EL (cell line): Measurements from ENCODE around the gene CLASP1.
"Not testable (repeated sequence)": the region's sequence is repeated elsewhere in the genome, so short reads cannot be mapped to it uniquely, and the experiment has no call there.

Experiments used
- DNase-seq: peaks from one replicate; pipeline ENCODE4 v3.0.0-alpha.2; 2016

CLASP1 gene

DNA sequence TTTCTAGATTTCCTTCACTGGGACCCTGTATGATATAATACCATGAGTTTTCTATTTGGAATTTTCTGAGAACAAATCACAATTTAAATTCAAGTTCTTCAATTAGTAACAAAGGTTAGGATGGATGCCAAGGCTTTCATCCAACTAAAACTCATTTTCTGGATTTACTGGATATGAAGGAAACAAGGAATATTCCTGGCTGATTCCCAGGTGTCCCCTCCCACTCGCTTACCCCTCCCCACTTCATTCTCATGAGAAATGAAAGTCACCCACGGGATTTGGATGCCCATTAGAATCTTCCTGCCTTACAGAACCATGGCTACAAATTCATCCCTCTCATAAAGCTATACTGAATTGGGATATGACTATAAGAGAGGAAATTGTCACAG lies 78.6 kb downstream of the CLASP1 start:
- DNase-seq, result no peak

GRCh38 chr2:121570036-121570666 lies 79.1 kb downstream of the CLASP1 start:
- DNase-seq, result no peak

DNA sequence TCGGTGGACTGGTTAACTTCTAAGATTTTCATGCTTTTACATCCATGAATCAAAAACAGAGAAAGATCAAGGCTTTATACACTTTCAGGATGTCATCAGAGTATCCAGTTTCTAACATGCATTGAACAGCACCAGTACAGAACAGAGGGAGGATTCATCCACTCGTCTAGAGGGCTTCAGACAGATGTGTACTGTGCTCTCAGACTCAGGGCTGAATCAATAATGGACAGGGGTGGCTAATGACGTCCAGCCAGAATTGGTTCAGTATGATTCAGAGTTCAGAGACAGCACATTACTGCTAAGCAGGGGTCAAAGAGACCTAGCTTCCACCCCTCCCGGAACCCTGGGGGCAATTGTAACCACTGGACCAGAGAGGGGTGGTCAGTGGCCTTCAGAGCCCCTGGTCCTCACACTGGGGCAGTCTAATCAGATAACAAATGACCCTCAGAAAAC lies 81.3 kb downstream of the CLASP1 start:
- DNase-seq, result peak; percentile 15

- DNase-seq, result no peak
Observed at GRCh38 chr2:121567452-121567851, 81.8 kb downstream of the CLASP1 start.

GRCh38 chr2:121565389-121566250 lies 83.6 kb downstream of the CLASP1 start:
- DNase-seq, result no peak

GRCh38 chr2:121564905-121565304 lies 84.4 kb downstream of the CLASP1 start:
- DNase-seq, result no peak

GRCh38 chr2:121563754-121564153 lies 85.5 kb downstream of the CLASP1 start:
- DNase-seq, result not testable (repeated sequence)

DNA sequence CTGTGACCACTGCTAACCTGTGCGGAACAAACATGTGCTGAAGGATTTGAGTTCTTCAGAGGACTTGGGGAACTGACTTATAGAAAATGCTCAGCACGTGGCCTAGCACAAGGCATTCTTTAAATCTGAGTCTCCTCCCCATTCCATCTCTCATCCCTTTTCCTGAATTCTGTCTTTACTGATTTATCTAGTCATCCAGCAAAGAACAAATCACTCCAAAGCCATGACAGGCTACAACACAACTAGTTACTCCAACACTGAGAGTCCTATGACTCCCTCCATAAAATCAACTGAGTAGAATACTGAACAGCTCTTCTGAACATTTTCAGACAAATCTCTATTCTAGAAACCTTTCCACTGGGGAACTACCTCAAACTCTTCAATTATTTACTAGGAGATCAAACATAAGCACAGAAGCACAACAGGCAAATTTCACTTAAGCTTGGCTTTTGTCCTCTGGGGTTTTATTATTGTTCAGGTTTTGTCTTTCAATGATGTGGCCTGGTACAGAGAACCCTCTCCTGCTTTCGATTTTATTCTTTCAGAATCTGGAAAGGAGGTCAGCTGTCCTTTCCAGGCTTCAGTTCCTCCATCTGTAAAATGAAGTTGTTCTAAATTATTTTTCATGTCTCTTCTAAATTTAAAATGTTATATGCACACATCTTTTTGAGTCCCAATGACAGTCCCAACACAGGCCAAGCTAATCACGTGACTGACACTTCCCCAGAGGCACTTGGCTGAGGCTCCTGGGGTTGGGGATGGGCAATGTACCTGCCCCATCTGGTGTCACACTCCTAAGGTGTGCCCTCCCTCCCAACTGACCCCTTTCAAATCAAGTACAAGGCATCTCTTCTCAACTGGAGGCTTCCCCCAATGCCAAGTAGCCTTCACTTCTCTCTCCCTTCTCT lies 86.7 kb downstream of the CLASP1 start:
- peak; percentile 23 for DNase-seq

GRCh38 chr2:121561617-121562268 lies 87.5 kb downstream of the CLASP1 start:
- peak; percentile 77 for DNase-seq

GRCh38 chr2:121558329-121558728 lies 90.9 kb downstream of the CLASP1 start:
- no peak for DNase-seq

- DNase-seq, result no peak
Observed at GRCh38 chr2:121555008-121555407, 94.3 kb downstream of the CLASP1 start.

DNA sequence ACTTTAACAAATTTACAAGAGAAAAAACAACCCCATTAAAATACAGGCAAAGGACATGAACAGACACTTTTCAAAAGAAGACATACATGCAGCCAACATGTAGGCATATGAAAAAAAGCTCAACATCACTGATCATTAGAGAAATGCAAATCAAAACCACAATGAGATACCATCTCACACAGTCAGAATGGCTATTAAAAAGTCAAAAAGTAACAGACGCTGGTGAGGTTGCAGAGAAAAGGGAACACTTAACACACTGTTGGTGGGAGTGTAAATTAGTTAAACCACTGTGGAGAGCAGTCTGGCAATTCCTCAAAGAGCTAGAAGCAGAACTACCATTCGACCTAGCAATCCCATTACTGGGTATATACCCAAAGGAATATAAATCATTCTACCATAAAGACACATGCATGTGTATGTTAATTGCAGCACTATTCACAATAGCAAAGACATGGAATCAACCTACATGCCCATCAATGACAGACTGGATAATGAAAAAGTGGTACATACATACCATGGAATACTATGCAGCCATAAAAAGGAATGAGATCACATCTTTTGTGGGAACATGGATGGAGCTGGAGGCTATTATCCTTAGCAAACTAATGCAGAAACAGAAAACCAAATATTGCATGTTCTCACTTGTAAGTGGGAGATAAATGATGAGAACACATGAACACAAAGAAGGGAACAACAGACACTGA lies 96.6 kb downstream of the CLASP1 start:
- not testable (repeated sequence) for DNase-seq

DNA sequence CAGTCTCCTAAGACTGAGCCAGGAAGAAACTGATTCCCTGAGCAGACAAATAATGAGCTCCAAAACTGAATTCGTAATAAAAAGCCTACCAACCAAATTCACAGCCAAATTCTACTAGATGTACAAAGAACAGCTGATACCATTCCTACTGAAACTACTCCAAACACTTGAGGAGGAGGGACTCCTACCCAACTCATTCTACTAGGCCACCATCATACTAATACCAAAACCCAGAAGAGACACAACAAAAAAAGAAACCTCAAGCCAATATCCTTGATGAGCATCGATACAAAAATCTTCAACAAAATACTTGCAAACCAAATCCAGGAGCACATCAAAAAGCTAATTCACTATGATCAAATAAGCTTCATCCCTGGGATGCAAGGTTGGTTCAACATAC lies 98.6 kb downstream of the CLASP1 start:
- DNase-seq, result no peak

- no peak for DNase-seq
Observed at GRCh38 chr2:121547646-121548045, 101.6 kb downstream of the CLASP1 start.

GRCh38 chr2:121545913-121546312 lies 103.3 kb downstream of the CLASP1 start:
- DNase-seq, result no peak

DNA sequence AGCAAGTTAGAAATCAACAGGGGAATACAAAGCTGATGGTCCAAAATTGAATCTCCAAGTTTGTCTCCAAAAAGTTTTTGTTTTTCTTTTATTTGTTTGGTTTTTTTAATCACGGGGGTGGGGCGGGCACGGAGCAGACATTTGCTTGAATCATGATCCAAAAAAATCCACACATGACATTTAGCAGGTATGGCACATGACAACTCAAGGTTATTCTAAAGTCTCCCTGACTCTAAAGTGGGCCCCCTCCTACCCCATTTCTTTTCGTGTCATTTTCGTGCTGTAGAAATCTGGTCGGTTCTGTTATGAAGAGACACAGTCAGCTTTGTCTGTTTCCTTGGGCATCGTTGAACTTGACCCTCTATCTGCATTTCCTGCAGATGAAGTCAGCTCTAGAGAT lies 104.0 kb downstream of the CLASP1 start:
- no peak for DNase-seq

GRCh38 chr2:121541495-121541894 lies 107.8 kb downstream of the CLASP1 start:
- no peak for DNase-seq

- DNase-seq, result peak; percentile 6
Observed at GRCh38 chr2:121539750-121540469, 109.4 kb downstream of the CLASP1 start.

DNA sequence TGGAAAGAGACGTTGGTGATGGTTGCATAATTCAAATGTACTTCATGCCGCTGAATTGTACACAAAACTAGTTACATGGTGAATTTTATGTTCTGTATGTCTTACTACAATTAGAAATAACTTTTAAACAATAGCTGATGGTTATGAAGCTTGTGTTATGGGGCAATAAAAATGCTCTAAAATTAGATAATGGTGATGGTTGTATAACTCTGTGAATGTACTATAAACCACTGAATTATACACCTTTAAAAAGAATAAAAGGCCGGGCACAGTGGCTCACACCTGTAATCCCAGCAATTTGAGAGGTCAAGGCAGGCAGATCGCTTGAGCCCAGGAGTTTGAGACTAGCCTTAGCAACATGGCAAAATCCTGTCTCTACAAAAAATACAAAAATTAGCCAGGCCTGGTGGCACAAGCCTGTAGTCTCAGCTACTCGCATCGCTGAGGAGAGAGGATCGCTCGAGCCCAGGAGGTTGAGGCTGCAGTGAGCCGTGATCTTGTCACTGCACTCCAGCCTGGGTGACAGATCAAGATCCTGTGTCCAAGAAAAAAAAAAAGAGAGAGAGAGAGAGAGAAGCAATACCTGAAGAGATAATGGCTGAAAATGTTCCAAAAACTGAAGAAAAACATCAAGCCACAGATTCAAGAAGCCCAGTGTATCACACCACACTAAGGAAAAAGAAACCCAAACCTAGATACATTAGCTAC lies 112.3 kb downstream of the CLASP1 start:
- DNase-seq, result no peak

DNA sequence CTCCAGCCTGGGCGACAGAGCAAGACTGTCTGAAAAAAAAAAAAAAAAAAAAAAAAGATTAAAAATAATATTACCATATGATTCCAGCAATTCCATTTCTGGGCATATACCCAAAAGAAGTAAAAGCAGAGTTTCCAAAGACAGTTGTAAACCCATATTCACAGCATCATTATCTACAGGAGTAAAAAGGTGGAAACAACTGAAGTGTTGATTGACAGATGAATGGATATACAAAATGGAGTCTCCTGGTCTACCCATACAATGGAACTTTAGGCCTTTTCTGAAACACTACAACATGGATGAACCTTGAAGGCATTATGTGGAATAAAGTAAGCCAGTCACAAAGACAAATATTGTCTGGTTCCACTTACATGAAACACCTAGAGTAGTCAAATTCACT lies 112.9 kb downstream of the CLASP1 start:
- no peak for DNase-seq

DNA sequence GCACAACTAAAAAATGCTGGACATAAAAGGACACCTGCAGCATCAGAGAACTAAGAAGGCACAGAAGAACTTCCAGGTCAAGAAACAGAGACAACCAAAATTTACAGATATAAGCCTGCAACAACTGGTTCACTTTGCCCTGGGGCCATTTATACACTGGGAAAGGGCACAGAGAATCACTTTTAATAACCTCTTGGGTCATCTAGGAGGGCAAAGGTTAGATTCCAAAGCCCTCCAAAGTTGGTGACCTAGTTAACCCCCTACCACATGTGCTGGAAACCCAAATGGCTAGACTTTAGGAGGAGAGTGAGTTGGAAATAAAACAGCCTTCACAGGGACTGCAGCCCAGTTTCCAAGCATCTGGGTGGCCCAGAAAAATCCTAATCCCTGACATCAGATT lies 115.3 kb downstream of the CLASP1 start:
- no peak for DNase-seq
